Caki2 (cell line): ENCODE data around the gene NFATC1. TPM values are rescaled to one million over a fixed set of nuclear protein-coding genes. Genes with fewer than 3 reads are reported as not detected.

Experiments used
- DNase-seq: peaks from one replicate; pipeline ENCODE4 v3.0.0-alpha.2; 2015; ENCODE audit warnings: low read depth
- in situ Hi-C: cut with HindIII; loops from 2 replicates; pipeline ENCODE4 v1.10.0; 2016; ENCODE audit warnings: low sequenced_read_pairs, low pct_unique_long_range_greater_than_20kb, mixed read lengths
- total RNA-seq: library from RNA; depleted of rRNA; stranded (reverse); fragments of >200 nt; shearing (Covaris generic); gene quantifications from 2 replicates; pipeline ENCODE4 v1.2.3, GENCODE V29; 2014; ENCODE audit warnings: low replicate concordance

NFATC1 gene
- total RNA-seq, 1 experiment from 2014 or later: 8.3 TPM

DNA sequence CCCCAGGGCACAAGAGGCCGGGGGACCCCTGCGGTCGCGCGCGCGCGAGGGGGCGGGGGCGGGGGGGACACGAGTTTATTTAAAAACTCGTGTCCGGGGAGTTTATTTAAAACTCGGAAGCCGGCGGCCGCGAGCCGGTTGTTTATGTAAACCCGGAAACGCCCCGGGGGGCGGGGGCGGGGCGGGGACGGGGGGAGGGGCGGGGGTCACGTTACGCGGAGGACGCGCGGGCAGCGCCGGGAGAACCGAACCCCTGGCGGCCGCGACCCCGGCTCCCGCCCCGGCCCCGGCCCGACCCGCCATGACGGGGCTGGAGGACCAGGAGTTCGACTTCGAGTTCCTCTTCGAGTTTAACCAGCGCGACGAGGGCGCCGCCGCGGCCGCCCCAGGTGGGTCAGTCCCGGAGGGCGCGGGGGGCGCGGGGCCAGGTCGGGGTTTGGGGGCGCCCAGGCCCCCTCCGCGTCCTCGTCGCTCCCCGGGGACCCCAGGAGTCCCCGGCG, 4.4 kb downstream of the NFATC1 start:
- no peak for DNase-seq
- in situ Hi-C loops: no loop called here

- in situ Hi-C loops: no loop called here
- no peak for DNase-seq
Observed at GRCh38 chr18:79400591-79401381, 5.1 kb downstream of the NFATC1 start.

- no peak for DNase-seq
- in situ Hi-C loops: no loop called here
Observed at GRCh38 chr18:79401494-79402208, 5.9 kb downstream of the NFATC1 start.

- in situ Hi-C loops: no loop called here
- DNase-seq: no peak
Observed at GRCh38 chr18:79402209-79402576, 6.5 kb downstream of the NFATC1 start.

- in situ Hi-C loops: no loop called here
- DNase-seq: no peak
Observed at GRCh38 chr18:79402977-79403722, 7.4 kb downstream of the NFATC1 start.

- in situ Hi-C loops: no loop called here
- no peak for DNase-seq
Observed at GRCh38 chr18:79403723-79404566, 8.2 kb downstream of the NFATC1 start.

- in situ Hi-C loops: no loop called here
- DNase-seq: no peak
Observed at GRCh38 chr18:79404567-79404910, 8.8 kb downstream of the NFATC1 start.

GRCh38 chr18:79405019-79405780, 9.5 kb downstream of the NFATC1 start:
- in situ Hi-C loops: no loop called here
- DNase-seq: no peak

- no peak for DNase-seq
- in situ Hi-C loops: no loop called here
Observed at GRCh38 chr18:79405781-79406575, 10.2 kb downstream of the NFATC1 start.

DNA sequence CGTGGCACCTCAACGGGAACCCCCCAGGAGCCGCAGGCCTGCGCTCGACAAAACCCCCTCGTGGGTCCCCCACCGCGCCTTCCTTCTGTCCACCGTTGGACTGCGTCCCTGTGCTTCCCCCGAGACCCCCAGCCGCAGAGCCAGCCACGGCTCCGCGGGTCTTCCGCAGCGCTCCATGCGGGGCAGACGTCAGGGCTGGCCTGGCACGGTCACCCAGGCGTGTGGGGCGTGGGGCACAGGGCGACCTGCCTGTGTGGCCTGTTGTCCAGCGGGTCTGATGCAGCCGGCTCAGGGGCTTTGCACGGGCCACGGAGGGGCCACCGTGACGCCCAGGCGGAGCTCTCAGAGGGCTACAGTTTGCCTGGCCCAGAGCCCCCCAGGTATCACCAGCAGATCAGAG, 11.0 kb downstream of the NFATC1 start:
- DNase-seq: no peak
- in situ Hi-C loops: no loop called here

GRCh38 chr18:79409313-79409712, 13.6 kb downstream of the NFATC1 start:
- DNase-seq: no peak
- in situ Hi-C loops: no loop called here

DNA sequence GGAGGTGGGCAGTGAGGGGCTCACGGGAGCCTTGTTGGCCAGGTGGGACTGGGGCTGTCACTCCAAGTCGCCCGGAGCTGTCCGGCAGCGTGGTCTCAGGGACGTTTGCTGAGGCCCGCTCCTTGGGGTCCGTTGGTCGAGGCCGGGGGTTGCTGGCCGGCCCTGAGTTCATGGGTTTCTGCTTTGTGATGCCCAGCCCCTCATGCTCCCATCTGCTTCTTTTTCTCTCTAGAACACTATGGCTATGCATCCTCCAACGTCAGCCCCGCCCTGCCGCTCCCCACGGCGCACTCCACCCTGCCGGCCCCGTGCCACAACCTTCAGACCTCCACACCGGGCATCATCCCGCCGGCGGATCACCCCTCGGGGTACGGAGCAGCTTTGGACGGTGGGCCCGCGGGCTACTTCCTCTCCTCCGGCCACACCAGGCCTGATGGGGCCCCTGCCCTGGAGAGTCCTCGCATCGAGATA, 14.5 kb downstream of the NFATC1 start:
- no peak for DNase-seq
- in situ Hi-C loops: no loop called here

DNA sequence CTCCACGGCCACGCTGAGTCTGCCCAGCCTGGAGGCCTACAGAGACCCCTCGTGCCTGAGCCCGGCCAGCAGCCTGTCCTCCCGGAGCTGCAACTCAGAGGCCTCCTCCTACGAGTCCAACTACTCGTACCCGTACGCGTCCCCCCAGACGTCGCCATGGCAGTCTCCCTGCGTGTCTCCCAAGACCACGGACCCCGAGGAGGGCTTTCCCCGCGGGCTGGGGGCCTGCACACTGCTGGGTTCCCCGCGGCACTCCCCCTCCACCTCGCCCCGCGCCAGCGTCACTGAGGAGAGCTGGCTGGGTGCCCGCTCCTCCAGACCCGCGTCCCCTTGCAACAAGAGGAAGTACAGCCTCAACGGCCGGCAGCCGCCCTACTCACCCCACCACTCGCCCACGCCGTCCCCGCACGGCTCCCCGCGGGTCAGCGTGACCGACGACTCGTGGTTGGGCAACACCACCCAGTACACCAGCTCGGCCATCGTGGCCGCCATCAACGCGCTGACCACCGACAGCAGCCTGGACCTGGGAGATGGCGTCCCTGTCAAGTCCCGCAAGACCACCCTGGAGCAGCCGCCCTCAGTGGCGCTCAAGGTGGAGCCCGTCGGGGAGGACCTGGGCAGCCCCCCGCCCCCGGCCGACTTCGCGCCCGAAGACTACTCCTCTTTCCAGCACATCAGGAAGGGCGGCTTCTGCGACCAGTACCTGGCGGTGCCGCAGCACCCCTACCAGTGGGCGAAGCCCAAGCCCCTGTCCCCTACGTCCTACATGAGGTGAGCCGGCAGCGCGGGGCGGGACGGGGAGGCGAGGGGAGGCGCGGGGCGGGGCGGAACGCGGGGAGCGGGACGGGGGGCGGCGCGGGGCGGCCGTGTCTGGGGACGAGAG, 15.2 kb downstream of the NFATC1 start:
- in situ Hi-C loops: no loop called here
- no peak for DNase-seq

DNA sequence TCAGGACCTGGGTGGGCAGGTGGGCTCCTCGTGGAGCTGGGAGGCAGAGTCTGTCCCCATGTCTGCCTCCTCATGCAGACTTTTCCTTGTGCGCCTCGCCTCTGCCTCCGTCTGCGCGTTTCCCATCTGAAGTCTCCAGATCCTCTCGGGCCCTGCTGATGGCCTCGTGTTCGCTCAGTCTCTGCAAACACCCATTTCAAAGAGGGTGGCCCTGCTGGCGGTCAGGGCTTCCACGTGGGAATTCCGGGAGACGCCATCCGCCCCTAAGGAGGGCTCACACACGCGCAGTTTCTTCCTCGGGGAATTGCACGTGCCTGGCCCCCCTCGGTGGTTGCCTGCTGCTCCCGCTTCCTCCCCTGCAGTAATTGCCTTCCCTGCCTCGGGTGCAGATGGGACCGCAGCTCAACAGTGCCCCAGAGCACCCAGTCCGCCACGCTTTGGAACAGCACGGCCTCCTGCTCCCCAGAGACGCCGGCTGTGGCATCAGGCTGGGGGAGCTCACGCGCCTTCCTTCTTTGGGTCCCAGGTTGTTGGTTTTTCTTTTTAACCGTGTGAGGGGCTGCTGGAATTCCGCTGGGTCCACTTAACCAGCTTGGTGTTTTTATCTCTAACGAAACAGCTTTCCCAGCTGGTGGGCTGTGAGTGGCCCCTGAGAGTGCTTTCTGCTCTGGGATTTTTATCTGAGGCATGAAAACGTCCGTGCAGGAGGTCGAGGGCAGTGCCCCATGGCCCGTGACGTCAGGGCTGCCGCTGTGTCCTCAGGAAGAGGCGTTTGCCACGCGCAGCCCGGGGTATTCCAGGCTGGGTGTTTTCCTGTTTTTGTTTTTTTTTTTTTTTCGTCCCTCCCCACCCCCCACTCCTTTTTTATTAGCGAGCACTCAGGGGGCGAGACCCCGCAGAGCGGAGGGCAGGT, 16.1 kb downstream of the NFATC1 start:
- DNase-seq: no peak
- in situ Hi-C loops: no loop called here

GRCh38 chr18:79413025-79413424, 17.3 kb downstream of the NFATC1 start:
- no peak for DNase-seq
- in situ Hi-C loops: no loop called here
